Mammary epithelial cell (primary cell): ENCODE results near the gene BRD3OS.

Experiments
- EZH2 ChIP-seq: IDR thresholded peaks from 2 replicates; pipeline ENCODE4 v1.6.1; 2012; ENCODE audit warnings: low read length, inconsistent platforms, borderline replicate concordance
- TF ChIP-seq, protein P1 (sequence below), 2 donors: IDR thresholded peaks in 1 of 2; conservative IDR thresholded peaks in 1 of 2; 2 replicates each; pipeline ENCODE4 v1.5.1; 2011 to 2012; ENCODE audit warnings: inconsistent platforms in 2 of 2, low read length in 2 of 2, mild to moderate bottlenecking in 2 of 2, control low read depth in 1 of 2, low read depth in 1 of 2; ENCODE audit not compliant: insufficient read depth in 1 of 2; ENCODE audit errors: extremely low read depth in 1 of 2

DNA sequence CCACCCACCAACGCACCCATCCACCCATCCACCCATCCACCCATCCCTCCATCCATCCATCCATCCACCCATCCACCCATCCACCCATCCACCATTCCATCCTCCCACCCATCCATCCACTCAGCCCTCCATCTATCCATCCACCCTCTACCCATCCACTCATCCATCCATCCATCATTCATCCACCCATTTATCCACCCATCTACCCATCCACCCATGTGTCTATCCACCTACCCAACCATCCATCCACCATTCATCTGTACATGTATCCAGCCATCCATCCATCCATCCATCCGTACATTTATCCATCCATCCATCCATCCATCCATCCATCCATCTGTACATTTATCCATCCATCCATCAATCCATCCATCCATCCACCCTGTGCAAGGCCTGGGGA, 22.0 kb upstream of the BRD3OS start:
- TF ChIP-seq, protein P1, sequence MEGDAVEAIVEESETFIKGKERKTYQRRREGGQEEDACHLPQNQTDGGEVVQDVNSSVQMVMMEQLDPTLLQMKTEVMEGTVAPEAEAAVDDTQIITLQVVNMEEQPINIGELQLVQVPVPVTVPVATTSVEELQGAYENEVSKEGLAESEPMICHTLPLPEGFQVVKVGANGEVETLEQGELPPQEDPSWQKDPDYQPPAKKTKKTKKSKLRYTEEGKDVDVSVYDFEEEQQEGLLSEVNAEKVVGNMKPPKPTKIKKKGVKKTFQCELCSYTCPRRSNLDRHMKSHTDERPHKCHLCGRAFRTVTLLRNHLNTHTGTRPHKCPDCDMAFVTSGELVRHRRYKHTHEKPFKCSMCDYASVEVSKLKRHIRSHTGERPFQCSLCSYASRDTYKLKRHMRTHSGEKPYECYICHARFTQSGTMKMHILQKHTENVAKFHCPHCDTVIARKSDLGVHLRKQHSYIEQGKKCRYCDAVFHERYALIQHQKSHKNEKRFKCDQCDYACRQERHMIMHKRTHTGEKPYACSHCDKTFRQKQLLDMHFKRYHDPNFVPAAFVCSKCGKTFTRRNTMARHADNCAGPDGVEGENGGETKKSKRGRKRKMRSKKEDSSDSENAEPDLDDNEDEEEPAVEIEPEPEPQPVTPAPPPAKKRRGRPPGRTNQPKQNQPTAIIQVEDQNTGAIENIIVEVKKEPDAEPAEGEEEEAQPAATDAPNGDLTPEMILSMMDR (conservative IDR thresholded peaks at IDR 0.05 in 1 of 2, IDR thresholded peaks at IDR 0.05 in 1 of 2; ENCODE audit: extremely low read depth in 1 of 2, insufficient read depth in 1 of 2, low read depth in 1 of 2, low read length in 2 of 2): no peak
- TF ChIP-seq EZH2: no peak
